ENCODE results near the gene RIF1.

Gene RIF1, protein sequence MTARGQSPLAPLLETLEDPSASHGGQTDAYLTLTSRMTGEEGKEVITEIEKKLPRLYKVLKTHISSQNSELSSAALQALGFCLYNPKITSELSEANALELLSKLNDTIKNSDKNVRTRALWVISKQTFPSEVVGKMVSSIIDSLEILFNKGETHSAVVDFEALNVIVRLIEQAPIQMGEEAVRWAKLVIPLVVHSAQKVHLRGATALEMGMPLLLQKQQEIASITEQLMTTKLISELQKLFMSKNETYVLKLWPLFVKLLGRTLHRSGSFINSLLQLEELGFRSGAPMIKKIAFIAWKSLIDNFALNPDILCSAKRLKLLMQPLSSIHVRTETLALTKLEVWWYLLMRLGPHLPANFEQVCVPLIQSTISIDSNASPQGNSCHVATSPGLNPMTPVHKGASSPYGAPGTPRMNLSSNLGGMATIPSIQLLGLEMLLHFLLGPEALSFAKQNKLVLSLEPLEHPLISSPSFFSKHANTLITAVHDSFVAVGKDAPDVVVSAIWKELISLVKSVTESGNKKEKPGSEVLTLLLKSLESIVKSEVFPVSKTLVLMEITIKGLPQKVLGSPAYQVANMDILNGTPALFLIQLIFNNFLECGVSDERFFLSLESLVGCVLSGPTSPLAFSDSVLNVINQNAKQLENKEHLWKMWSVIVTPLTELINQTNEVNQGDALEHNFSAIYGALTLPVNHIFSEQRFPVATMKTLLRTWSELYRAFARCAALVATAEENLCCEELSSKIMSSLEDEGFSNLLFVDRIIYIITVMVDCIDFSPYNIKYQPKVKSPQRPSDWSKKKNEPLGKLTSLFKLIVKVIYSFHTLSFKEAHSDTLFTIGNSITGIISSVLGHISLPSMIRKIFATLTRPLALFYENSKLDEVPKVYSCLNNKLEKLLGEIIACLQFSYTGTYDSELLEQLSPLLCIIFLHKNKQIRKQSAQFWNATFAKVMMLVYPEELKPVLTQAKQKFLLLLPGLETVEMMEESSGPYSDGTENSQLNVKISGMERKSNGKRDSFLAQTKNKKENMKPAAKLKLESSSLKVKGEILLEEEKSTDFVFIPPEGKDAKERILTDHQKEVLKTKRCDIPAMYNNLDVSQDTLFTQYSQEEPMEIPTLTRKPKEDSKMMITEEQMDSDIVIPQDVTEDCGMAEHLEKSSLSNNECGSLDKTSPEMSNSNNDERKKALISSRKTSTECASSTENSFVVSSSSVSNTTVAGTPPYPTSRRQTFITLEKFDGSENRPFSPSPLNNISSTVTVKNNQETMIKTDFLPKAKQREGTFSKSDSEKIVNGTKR (N-terminal part only)
- total RNA-seq = 183 reads per million, percentile 91 among the genes with 10 or more reads in this experiment

DNA sequence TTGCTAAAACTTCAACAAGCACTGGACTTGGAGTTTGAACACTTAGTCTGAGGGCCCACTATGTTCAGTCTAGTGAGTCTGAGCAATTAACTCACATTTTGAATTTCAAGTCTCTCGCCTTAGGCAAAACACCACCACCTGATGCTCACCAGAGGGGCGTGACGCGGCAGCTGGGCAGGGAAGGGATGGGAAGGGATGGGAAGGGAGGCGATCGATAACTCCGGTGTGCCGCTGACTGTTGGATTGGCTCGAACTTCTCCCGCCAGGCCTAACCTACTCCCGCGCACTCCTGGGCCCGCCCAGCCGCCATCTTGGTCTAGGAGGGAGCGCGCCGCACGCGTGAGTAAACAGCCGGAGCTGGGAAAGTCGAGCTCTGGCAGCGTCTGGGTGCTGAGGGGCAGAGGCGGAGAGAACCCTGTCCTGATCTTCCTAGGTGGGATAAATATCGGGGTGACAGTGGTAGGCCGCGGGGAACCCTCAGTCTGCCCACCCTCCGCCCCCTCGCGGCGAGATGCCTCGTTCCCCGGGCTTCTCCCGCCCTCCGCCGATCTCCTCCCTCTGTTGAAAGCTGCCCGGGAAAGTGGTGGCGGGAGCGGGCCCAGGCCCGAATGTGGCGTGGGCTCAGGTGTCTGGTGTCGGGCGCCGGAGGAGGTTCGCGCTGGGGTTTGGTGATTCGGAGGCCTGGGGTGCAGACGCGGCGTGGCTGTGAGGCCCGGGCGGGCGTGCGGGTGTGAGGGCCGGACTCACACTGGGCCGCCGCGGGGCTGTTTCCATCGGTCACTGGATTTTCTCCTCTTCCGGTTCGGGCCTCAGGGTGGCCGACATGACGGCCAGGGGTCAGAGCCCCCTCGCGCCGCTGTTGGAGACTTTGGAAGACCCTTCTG, at the start of gene RIF1:
Gene RIF1 (plus strand): TSS at position 302 of the 884 bp plus-strand sequence. CDS start 522 bp downstream, at position 824.
- DNase-seq = peak; percentile 64

DNA sequence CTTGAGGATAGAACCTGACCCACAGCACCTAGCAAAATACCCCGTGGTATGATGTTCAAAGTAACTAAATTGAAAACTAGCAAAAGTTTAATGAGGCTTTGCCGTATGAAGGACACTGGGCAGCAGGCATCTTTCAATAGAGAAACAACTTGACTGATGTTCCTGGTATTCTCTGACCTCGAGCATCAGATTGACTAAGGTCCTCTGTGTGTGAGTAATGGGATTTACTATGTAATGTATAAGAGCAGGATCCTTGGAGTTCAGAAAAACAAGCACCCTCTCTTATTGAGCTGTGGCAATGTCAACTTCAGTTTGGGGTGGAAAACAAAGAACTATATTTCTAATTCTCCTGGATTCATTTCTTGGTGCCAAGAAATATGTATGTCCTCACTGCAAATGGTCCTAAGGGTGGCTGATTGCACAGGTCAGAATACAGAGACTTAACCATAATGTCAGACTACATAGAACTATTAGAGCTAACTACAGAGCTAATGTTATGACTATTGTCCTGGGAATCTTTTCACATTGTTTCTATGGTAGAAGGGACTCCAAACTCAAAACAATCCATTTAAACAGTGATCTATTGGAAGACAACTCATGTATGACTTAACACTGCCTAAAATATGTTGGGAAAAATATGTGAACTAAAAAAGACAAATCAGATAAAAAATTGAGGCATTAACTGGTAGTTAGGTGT, 47.9 kb upstream of the RIF1 start:
- no peak for DNase-seq

DNA sequence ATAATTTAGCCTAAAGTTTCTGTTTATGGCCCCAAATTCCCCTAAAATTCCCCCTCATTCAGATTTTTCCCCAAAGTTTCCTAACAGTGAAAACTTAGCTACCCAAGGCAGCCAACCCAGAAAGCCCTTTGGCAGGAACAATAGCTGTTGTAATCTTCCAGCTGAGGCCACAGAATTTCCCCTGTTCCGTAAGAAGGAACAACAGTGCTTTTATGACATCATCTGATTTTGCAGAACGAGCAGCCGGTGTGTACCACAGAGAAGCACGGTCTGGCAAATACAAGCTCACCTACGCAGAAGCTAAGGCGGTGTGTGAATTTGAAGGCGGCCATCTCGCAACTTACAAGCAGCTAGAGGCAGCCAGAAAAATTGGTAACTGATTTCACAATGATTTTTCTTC, 46.0 kb upstream of the RIF1 start:
- DNase-seq = no peak

DNA sequence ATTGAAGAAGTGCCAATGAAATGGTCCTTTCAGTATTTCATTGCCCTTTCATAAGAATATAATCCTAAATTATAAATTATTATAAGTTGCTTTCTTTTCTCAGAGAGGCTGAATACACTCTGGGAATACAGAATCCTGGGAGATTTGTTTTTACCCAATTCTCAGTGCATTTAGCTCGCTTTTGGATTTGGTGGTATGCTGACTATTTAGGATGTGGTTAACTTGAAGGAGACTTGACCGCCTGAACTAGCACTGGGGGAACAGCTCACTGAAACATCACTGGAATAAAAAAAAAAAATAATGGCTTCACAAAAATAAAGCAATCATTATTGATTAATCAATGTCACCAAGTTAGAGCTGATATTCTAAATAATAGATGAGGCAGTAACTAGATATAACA, 42.1 kb upstream of the RIF1 start:
- DNase-seq = no peak

DNA sequence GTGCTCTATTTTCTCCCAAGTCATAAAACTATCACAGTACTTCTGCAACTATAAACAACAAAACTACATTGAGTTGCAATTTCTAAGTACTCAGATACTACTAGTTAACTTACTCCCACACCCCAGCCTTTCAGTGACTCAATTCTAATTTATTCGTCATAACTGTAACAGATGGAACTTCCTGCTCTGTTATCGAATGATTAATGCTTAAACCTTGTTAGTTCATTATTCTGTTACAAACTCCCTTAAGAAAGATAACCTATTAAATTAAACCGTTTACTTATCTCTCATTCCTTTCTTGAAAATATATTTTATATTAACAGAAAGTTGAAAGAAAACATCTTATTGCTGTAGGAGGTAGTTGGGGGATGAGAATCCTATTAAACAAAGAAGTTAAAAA, 35.3 kb upstream of the RIF1 start:
- DNase-seq = no peak

DNA sequence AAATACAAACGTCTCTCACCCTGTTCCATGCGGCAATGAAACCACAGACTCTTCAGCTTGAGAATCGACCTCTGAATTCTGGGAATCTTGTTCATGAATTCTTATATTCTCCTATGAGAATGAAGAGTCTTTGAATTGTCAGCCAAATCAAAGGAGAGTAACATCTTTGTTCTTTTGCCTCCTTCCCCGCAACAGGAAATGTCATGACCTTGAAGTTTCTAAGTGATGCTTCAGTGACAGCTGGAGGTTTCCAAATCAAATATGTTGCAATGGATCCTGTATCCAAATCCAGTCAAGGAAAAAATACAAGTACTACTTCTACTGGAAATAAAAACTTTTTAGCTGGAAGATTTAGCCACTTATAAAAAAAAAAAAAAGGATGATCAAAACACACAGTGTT, 30.5 kb upstream of the RIF1 start:
- DNase-seq = no peak

DNA sequence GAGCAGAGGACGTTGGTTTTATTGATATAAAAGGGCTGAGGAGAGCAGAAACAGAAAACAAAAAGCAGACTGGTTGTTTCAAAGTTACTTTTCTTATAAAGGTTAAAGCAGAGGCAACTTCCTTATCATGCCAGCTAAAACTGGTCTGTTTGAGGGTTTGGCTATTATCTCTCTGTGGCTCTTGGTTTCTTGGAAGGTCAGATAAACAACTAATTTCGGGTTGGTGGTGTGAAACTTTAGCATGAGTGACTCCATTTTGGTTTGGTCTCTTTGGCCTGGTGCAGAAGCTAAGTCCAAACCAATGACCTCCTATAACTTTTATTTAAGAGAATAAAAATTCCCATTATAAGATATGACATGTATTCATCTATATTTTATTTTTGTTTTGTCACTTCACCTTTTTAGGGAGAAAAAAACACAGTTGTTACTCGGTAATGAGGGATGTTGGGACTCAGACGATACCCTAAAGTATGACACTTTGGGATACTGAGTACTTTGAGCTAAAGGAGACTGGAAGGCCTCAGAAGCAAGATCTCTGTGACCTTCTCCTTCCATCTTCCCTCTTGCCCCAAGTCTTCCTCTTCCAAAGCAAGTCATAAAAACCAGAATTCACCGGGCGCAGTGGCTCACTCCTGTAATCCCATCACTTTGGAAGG, 29.0 kb upstream of the RIF1 start:
- DNase-seq = no peak

DNA sequence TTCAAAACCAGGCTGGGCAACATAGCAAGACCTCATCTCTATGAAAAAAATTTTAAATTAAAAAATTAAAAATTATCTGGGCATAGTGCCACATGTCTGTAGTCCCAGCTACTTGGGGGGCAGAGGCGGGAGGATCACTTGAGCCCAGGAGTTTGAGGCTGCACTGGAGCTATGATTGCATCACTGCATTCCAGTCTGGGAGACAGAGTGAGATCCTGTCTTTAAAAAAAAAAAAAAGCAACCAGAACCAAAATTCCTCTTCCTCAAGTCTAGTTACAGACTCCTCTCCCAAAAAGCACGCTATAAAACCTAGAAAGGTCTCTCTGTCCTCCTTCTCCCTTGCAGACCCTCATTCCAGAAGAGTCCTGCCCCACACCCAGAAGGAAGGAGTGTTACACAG, 28.4 kb upstream of the RIF1 start:
- no peak for DNase-seq

DNA sequence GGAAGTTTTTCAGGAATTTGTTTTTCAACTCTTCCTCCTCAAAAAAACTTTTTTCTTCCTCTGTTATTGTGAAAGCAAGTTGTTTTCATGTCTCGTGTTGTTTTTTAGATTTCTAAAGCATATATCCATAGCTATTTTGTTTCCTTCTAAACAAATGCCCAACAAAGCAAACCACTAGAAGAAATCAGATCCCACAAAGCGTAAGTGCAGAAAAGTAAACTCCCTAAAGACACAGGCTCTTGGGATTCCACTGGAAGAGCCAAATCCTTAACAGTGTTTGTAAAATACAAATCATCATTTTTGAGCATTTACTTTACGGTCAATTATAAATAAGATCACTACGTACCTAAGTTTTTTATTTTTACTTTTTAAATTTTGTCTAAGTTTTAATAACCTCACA, 21.7 kb upstream of the RIF1 start:
- DNase-seq = no peak

DNA sequence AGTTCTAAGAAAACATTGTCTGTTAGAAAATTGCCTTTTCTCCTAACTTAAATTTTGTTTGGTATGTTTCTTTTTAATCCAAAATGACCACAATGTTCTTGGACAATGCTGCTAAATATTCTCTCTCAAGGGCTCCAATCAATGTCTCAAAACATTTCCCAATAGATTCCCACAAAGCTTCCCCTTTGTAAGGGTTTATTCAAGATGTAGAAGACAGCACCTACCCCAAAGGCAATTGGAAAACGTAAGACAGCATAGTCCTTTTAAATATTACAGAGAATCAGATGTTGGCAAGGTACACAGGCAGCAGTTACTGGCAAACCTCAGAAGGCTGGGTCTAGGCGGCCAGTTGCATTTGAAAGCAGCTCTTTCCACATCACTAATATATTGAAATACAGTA, 18.3 kb upstream of the RIF1 start:
- no peak for DNase-seq

DNA sequence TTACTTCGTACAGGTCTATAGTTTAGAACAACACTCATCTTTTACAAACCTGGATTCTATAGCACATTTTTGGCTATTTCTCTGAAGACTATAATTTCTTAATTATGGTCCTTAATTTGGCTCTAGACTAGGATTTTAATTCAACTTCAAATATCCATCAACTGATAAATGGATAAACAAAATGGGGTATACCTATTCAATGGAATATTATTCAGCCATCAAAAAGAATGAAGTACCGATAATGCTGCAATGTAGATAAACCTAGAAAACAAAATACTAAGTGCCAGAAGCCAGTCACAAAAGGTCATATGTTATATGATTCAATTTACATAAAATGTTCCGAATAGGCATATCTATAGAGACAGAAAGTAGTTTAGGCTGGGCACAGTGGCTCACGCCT, 15.2 kb upstream of the RIF1 start:
- no peak for DNase-seq

DNA sequence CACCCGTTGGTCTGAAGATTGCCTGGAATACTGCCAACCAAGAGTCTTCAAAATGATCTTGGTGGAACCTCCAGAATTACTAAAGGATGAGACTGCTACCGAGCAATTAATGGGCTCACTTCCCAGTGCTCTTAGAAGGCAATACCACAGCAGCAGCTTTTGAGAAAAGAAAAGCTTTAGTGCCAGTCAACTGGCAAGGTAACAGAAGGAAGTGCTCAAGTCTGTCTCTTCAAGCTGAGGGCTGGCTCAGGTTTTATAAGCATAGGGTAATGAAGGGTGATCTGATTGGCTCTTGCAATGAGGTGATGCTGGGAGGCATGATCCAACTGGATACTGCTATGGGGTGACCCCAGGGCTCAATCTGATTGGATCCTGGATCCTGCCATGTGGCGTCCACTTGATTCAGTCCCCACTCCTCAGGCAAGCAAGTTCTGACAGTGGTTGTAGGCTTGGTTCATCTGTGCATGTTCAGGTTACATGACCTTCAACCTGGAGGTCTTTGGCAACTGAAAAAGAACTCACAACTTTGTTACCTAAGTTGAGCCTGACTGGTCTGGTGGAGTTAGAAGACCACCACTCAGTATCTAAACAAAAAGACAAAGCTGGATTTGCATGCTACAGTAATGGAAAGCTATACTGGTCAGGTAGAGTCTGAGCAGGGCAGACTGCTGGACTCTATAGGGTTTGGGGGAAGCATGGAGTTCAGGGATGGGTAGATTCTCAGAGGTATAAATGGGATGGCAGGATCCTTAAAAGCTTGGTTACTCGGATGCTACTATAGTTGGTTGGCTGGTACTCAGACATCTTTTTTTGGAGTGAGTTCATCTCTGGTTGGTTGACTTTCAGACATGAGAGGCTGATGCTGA, 14.0 kb upstream of the RIF1 start:
- DNase-seq = no peak

DNA sequence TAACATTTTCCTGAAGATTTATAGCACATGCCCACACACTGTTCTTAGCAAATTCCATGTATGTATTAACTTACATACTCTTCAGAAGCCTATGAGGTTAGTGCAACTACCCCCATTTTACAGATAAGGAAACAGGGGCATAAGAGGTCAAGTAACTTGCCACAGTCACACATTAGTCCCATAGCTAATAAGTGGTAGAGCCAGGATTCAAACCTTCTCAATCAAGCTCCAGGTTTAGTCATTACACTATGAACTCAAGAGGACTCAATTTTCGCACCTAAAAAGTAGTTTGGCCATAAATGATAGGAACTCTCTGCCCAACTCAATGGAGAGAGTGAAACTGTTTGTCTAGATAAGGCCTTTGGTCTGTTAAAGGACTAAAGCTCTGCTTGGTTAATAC, 9.7 kb upstream of the RIF1 start:
- no peak for DNase-seq

DNA sequence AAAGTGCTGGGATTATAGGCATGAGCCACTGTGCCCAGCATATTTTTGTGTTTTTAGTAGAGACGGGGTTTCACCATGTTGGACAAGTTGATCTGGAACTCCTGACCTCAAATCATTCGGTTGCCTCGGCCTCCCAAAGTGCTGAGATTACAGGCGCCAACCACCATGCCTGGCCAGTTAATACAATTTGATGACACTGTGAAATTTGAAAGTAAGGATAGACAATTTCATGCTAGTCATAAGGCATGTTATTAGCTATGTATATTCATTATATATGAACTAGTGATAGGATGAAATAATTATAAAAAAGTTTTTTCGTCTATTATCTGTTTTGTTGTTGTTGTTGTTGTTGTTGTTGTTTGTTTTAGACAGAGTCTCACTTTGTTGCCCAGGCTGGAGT, 8.6 kb upstream of the RIF1 start:
- no peak for DNase-seq

DNA sequence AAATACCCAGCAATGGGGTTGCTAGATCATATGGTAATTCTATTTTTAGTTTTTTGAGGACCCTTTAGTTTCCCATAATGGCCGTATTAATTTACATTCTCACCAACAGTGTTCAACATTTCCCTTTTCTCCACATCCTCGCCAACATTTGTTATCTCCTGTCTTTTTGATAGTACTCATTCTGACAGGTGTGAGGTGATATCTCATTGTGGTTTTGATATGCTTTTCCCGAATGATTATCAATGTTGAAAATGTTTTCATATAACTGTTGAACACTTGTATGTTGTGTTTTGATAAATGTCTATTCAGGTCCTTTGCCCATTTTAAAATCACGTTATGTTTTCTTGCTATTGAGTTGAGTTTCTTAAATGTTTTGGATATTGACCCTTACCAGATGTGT, 5.8 kb upstream of the RIF1 start:
- no peak for DNase-seq

DNA sequence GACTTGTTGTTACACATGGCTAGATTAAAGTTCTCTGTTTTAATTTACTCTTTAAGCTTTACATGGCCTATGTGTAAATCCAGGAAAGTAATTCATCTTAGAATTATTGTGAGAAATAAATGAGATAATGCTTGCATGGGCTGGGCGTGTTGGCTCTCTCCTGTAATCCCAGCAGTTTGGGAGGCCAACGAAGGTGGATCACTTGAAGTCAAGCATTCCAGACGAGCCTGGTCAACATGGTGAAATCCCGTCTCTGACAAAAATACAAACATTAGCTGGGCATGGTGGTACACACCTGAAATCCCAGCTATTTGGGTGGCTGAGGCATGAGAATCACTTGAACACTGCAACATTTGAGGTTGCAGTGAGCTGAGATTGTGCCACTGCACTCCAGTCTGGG, 4.3 kb upstream of the RIF1 start:
- no peak for DNase-seq

DNA sequence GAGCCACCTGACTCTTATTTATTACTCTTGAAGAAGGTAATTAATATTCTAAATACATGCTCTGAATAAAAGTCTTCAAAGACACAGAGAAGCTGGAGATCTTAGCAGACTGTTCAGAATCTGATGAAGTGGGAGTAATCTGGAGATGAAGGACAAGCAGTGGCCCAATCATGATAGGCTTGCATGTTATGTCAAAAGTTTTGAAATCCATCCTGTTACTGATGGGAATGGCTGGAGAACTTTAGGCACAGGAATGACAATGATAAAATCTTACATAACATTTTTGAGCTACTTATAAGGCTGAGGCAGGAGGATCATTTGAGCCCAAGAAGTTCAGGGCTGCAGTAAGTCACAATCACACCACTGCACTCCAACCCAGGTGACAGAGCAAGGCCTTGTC, 2.4 kb upstream of the RIF1 start:
- DNase-seq = no peak

DNA sequence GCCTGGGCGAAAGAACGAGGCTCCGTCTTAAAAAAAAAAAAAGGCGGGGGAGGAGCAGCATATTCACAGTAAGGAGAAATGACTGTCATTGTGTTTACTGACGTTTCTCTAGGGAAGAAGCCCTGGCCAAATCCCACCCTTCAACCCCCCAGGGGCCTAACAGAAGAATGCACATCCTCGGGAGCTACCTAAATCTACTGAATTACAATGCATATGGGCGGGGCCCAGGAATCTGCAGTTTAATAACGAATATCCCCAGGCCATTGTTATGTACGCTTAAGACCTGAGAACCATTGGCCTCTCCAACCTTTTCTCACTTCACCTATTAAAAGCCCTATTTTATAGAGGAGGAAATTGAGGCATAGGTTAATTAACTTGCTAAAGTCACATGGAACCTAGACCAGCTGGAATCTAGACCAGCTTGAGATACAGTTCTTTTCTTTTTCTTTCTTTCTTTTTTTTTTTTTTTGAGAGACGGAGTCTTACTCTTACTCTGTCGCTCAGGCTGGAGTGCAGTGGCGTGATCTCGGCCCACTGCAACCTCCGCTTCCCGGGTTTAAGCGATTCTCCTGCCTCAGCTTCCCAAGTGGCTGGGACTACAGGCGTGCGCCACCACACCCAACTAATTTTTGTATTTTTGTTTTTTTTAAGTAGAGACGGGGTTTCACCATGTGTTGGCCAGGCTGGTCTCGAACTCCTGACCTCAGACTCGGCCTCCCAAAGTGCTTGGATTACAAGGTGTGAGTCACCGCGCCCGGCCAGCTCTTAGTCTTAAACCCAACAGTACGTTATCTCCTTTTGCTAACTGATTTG, 708 bp upstream of the RIF1 start:
- no peak for DNase-seq

DNA sequence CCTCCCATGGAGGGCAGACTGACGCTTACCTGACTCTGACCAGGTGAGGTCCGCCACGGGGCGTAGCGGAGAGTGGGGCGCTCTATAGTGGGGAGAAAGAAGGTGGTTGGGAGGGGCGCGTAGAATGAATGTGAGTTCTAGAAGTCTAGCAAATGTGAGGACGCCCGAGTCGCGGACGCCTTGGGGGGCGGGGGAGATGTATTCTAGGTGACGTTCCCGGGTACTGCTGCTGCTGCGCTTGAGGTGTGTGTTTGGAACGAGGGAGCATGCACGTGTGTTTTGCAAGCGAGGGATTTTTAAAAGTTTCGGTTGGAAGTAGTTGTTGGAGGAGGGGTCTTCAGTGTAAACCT, 758 bp downstream of the RIF1 start:
- peak; percentile 35 for DNase-seq
